Spleen (tissue), 11 donors: ENCODE data around the gene DHX57. TPM values are rescaled to one million over a fixed set of nuclear protein-coding genes. Genes with fewer than 3 reads are reported as not detected.

ENCODE experiments used
- DNase-seq: peaks from one replicate; pipeline ENCODE4 v3.0.0-alpha.2; 2020
- H3K27ac ChIP-seq, 8 donors: fragments of 200-600 bp; sonication (generic) in 7 of 8; 1 replicate in 4 of 8; 2 replicates in 4 of 8; pipeline versions ENCODE4 v1.5.0 to v1.8.0; 2016 to 2021; ENCODE audit warnings: inconsistent platforms in 4 of 8, mild to moderate bottlenecking in 4 of 8, moderate library complexity in 1 of 8
- H3K27me3 ChIP-seq, 7 donors: fragments of 200-600 bp; sonication (generic) in 6 of 7; replicated peaks in 1 of 7; 1 replicate in 4 of 7; 2 replicates in 3 of 7; pipeline versions ENCODE4 v1.5.0 to v1.8.0; 2016 to 2021; ENCODE audit warnings: inconsistent platforms in 3 of 7, mild to moderate bottlenecking in 1 of 7
- H3K36me3 ChIP-seq, 6 donors: fragments of 200-600 bp; sonication (generic) in 5 of 6; 1 replicate in 4 of 6; 2 replicates in 2 of 6; pipeline versions ENCODE4 v1.5.0 to v1.8.0; 2016 to 2021; ENCODE audit warnings: inconsistent platforms in 2 of 6
- H3K4me1 ChIP-seq, 6 donors: fragments of 200-600 bp; sonication (generic) in 5 of 6; 1 replicate in 3 of 6; 2 replicates in 3 of 6; pipeline versions ENCODE4 v1.5.0 to v1.8.0; 2016 to 2021; ENCODE audit warnings: inconsistent platforms in 3 of 6
- H3K4me3 ChIP-seq, 8 donors: fragments of 200-600 bp; sonication (generic) in 7 of 8; 1 replicate in 4 of 8; 2 replicates in 4 of 8; pipeline versions ENCODE4 v1.5.0 to v1.8.0; 2016 to 2021; ENCODE audit warnings: inconsistent platforms in 4 of 8, mild to moderate bottlenecking in 4 of 8, moderate library complexity in 2 of 8
- H3K9me3 ChIP-seq, 8 donors: fragments of 200-600 bp; sonication (generic) in 7 of 8; 1 replicate in 4 of 8; 2 replicates in 4 of 8; pipeline versions ENCODE4 v1.5.0 to v1.8.0; 2016 to 2021; ENCODE audit warnings: inconsistent platforms in 4 of 8
- POLR2A ChIP-seq, 3 donors: fragments of 450-650 bp; IDR thresholded peaks; one replicate each; pipeline ENCODE4 v1.5.1; 2017; ENCODE audit warnings: antibody characterized with exemption in 3 of 3, mild to moderate bottlenecking in 1 of 3
- POLR2AphosphoS5 ChIP-seq, 3 donors: sonication (generic); formaldehyde crosslinking; IDR thresholded peaks; one replicate each; pipeline ENCODE4 v1.5.1; 2017; ENCODE audit warnings: antibody characterized with exemption in 3 of 3
- WGBS, 5 donors: extraction: QIAGEN DNeasy Blood & Tissue Kit in 3 of 5; methylation state at CpG; one replicate each; pipeline versions ENCODE4 v1.1.5 to v1.1.7; 2013 to 2018; 5-methylcytosine and 5-hydroxymethylcytosine counted together
- intact Hi-C: fragments of 100-400 bp; cut with DNase I; formaldehyde crosslinking; loops from one replicate; pipeline ENCODE4 v1.15.0; 2023; ENCODE audit warnings: low total_unique reads
- polyA plus RNA-seq, 3 donors: library from polyadenylated mRNA; stranded (reverse); fragments of 200-250 nt; gene quantifications; one replicate each; pipeline ENCODE4 v1.2.1, GENCODE V29; 2013
- total RNA-seq, 7 donors: library from RNA; depleted of rRNA in 3 of 7; stranded (reverse); fragments of >200 nt in 3 of 7; fragmentation: NEBNext Ultra II Directional in 4 of 7; extraction: Animal tissue kit (Norgen Biotek cat#: 25700) in 4 of 7; gene quantifications; one replicate each; pipeline versions ENCODE4 v1.1.0 to v1.2.1, GENCODE V29; 2016 to 2021
- TF ChIP-seq, protein P1 (sequence below), 11 experiments: fragments of 200-600 bp in 7 of 11; fragments of 450-650 bp in 4 of 11; sonication (generic) in 4 of 11; IDR thresholded peaks in 8 of 11; conservative IDR thresholded peaks in 3 of 11; 1 replicate in 7 of 11; 2 replicates in 4 of 11; pipeline versions ENCODE4 v1.4.0 to v1.8.0; 2016 to 2021; ENCODE audit warnings: antibody characterized with exemption in 11 of 11, inconsistent platforms in 4 of 11, mild to moderate bottlenecking in 1 of 11
- donor health status: healthy with polysubstance abuse.
- donor health status: DM: no; HTN: no; CAD: no; lungs with moderate emphysema.
- donor health status: DM: no; HTN: no; CAD: no.
- donor health status: Bipolar disorder and iron deficiency.
- donor health status: healthy.
- donor health status: DM: no; HTN: no; CAD: no.
- donor health status: DM: yes; HTN: yes; CAD: no.

Gene DHX57
- total and polyA plus RNA-seq, 10 donors, result 6.5 to 24.0 (median 14.8) TPM

DNA sequence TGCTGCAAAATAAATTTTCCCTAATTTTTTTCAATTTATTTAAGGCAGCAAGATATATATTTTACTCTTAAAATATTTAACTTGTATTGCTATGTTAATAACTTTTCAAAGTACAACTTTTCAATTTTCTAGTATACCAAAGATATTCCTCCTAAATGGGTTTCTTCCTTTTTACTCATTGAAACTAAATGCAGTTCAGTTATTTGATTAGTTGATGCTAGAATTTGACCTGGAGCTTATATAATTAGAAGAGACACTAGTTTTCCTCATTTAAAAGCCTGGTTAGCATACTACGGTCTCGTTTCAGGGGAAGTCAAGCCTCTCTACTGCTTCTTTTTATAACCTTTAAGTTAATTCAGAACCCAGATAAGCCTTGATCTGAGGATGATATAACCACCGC lies 13.8 kb upstream of the DHX57 start, which contains the start of gene ARHGEF33:
TSS of gene ARHGEF33 (plus strand) at position 301 of the 400 bp plus-strand sequence. CDS start 29,573 bp downstream, outside the sequence.
- H3K9me3 ChIP-seq, result peaks cover 0 to 8% (median 0%) of the 10 kb centered on the region in 8 donors
- no peak for DNase-seq
- no peaks in the 10 kb centered on the region for H3K4me1 ChIP-seq
- no peak within 1 kb of the TSS for H3K27ac ChIP-seq
- intact Hi-C loops, result no loop called here
- H3K4me3 ChIP-seq, result no peak within 1 kb of the TSS
- TF ChIP-seq POLR2AphosphoS5 (IDR thresholded peaks at IDR 0.05), result no peak
- WGBS, 5 donors, result 84 to 93% (median 90%) methylated on average over 3 of the region's 3 CpGs
- no peaks in the 10 kb centered on the region for H3K27me3 ChIP-seq
- H3K36me3 ChIP-seq, result no peaks in the 10 kb centered on the region

DNA sequence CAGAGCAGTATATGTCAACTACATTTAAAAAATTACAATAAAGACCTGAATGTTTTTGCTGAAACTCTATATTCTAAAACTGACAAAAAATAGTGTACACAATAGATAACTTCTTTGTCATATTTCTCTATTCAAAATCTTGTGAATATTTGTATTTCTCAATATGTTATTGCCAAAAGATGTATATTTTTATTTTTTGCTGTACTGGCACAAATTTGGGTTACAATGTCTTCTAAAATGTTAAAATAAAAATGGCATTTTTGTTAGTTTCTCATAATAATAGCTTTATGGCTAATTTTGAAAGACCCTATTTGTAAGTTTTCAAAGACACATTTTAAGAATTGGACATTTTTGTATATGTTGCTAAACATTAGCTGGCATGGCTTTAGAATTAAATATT lies 13.3 kb upstream of the DHX57 start:
- H3K9me3 ChIP-seq, result peaks cover 0 to 8% (median 0%) of the 10 kb centered on the region in 8 donors
- TF ChIP-seq, protein P1, sequence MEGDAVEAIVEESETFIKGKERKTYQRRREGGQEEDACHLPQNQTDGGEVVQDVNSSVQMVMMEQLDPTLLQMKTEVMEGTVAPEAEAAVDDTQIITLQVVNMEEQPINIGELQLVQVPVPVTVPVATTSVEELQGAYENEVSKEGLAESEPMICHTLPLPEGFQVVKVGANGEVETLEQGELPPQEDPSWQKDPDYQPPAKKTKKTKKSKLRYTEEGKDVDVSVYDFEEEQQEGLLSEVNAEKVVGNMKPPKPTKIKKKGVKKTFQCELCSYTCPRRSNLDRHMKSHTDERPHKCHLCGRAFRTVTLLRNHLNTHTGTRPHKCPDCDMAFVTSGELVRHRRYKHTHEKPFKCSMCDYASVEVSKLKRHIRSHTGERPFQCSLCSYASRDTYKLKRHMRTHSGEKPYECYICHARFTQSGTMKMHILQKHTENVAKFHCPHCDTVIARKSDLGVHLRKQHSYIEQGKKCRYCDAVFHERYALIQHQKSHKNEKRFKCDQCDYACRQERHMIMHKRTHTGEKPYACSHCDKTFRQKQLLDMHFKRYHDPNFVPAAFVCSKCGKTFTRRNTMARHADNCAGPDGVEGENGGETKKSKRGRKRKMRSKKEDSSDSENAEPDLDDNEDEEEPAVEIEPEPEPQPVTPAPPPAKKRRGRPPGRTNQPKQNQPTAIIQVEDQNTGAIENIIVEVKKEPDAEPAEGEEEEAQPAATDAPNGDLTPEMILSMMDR (IDR thresholded peaks at IDR 0.05 in 8 of 11, conservative IDR thresholded peaks at IDR 0.05 in 3 of 11), result no peak
- no peak for TF ChIP-seq POLR2AphosphoS5 (IDR thresholded peaks at IDR 0.05)
- no peak for TF ChIP-seq POLR2A (IDR thresholded peaks at IDR 0.05)
- H3K4me3 ChIP-seq, result no peak overlapping the region
- no peak overlapping the region for H3K27ac ChIP-seq
- no peaks in the 10 kb centered on the region for H3K4me1 ChIP-seq
- no peaks in the 10 kb centered on the region for H3K27me3 ChIP-seq
- no peaks in the 10 kb centered on the region for H3K36me3 ChIP-seq
- DNase-seq, result no peak
- intact Hi-C loops, result no loop called here

DNA sequence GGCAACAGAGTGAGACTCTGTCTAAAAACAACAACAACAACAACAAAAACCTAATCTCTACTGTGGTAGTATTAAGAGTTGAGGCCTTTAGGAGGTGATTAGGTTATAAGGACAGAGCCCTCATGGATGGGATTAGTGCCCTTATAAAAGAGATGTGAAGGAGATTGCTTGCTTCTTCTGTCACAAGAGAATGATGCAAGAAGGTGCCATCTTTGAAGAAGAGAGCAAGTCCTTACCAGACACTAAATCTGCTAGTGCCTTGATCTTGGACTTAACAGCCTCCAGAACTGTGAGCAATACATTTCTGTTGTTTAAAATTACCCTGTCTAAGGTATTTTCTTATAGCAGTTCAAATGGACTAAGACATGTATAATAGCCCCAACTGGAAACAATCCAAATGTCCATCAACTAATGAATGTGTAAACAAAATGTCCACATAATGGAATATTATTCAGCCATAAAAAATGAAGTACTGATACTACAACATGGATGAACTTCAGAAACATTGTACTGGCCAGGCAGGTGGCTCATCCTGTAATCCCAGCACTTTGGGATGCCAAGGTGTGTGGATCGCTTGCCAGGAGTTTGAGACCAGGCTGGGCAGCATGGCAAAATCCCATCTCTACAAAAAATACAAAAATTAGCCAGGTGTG lies 12.3 kb upstream of the DHX57 start:
- H3K27me3 ChIP-seq, result no peaks in the 10 kb centered on the region
- H3K4me3 ChIP-seq, result no peak overlapping the region
- H3K9me3 ChIP-seq, result peaks cover 0 to 8% (median 0%) of the 10 kb centered on the region in 8 donors
- no peak overlapping the region for H3K27ac ChIP-seq
- H3K4me1 ChIP-seq, result no peaks in the 10 kb centered on the region
- intact Hi-C loops, result no loop called here
- TF ChIP-seq POLR2AphosphoS5 (IDR thresholded peaks at IDR 0.05), result no peak
- no peak for TF ChIP-seq POLR2A (IDR thresholded peaks at IDR 0.05)
- TF ChIP-seq, protein P1 (IDR thresholded peaks at IDR 0.05 in 8 of 11, conservative IDR thresholded peaks at IDR 0.05 in 3 of 11), result no peak
- DNase-seq, result no peak
- H3K36me3 ChIP-seq, result no peaks in the 10 kb centered on the region
- 96 to 100% (median 100%) methylated on average over 1 of the region's 1 CpG for WGBS, 5 donors

DNA sequence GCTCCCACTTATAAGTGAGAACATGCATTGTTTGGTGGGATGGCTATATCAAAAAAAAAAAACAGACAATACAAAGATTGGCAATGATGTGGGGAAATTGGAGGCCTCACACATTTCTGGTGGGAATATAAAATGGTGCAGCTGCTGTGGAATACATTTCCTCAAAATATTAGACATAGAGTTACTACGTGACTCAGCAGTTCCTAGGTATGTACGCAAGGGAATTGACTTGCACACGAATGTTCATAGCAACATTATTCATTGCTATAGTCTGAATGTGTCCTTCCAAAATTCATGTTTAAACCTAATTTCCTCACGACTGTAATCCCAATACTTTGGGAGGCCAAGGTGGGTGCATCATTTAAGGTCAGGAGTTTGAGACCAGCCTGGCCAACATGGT lies 11.6 kb upstream of the DHX57 start:
- whole genome bisulfite sequencing, 5 donors, result 71 to 83% (median 81%) methylated on average over 4 of the region's 4 CpGs
- intact Hi-C loops, result no loop called here
- H3K27ac ChIP-seq, result no peak overlapping the region
- H3K36me3 ChIP-seq, result no peaks in the 10 kb centered on the region
- peaks cover 0 to 8% (median 0%) of the 10 kb centered on the region in 8 donors for H3K9me3 ChIP-seq
- TF ChIP-seq, protein P1 (IDR thresholded peaks at IDR 0.05 in 8 of 11, conservative IDR thresholded peaks at IDR 0.05 in 3 of 11), result no peak
- no peak overlapping the region for H3K4me3 ChIP-seq
- DNase-seq, result no peak
- no peaks in the 10 kb centered on the region for H3K4me1 ChIP-seq
- no peaks in the 10 kb centered on the region for H3K27me3 ChIP-seq
